Progenitor cell of endocrine pancreas (in vitro differentiated cells): ENCODE data around the gene CNOT1. TPM values are rescaled to one million over a fixed set of nuclear protein-coding genes. Genes with fewer than 3 reads are reported as not detected.
A peak's percentile ranks its signal among the peaks of the same experiment; 100 is the strongest.

Experiments used
- DNase-seq: peaks from one replicate; pipeline ENCODE4 v3.0.0; 2021; ENCODE audit warnings: low spot score; ENCODE audit not compliant: unreplicated experiment
- H3K27ac Mint-ChIP-seq: 2 replicates; pipeline ENCODE4 v1.8.0; 2021; ENCODE audit warnings: mild to moderate bottlenecking, moderate library complexity, mixed read lengths
- H3K27me3 Mint-ChIP-seq: 2 replicates; pipeline ENCODE4 v1.8.0; 2021; ENCODE audit warnings: mixed read lengths
- H3K36me3 Mint-ChIP-seq: 2 replicates; pipeline ENCODE4 v1.8.0; 2022; ENCODE audit warnings: mixed read lengths; ENCODE audit not compliant: insufficient read depth
- H3K4me1 Mint-ChIP-seq: 2 replicates; pipeline ENCODE4 v1.8.0; 2021; ENCODE audit warnings: low read depth, mixed read lengths
- H3K4me3 Mint-ChIP-seq: 2 replicates; pipeline ENCODE4 v1.8.0; 2021; ENCODE audit warnings: low read depth, mild to moderate bottlenecking, moderate library complexity, mixed read lengths
- H3K9me3 Mint-ChIP-seq: 2 replicates; pipeline ENCODE4 v1.8.0; 2021; ENCODE audit warnings: low read depth, mixed read lengths
- total RNA-seq: library from RNA; stranded (reverse); gene quantifications from 2 replicates; pipeline ENCODE4 v1.2.1, GENCODE V29; 2021
- TF ChIP-seq, protein P1 (sequence below): fragments of 200-600 bp; sonication (generic); IDR thresholded peaks from one replicate; pipeline ENCODE4 v1.5.0; 2021; ENCODE audit warnings: antibody characterized with exemption, mild to moderate bottlenecking; ENCODE audit not compliant: unreplicated experiment

CNOT1 gene
- total RNA-seq, 1 donor from 2014 or later: 235 TPM

DNA sequence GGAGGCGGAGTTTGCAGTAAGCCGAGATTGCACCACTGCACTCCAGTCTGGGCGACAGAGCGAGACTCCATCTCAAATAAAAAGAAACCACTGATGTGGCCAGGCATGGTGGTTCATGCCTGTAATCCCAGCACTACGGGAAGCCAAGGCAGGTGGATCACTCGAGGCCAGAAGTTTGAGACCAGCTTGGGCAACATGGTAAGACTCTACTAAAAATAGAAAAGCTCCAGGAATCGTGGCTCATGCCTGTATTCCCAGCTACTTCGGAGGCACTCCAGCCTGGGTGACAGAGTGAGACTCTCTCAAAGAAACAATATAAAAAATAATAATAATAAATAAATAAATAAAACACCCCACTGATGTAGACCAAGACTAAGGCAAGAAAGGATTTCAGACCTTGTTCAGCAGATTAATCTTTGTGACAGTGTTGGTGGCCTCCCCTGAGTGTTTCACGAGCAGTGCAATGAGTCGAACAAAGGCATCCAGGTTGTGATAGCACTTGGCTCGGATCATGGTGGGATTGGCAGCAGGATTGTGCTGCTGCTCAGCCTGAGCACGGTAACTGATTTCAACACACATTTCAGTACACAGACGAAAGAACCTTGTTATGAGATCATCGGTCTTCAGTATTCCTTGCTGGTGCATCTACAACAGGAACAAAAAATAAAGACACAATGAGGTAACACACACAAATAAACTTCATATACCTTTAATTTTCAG, 95.7 kb downstream of the CNOT1 start:
- H3K4me3 Mint-ChIP-seq: no peak overlapping the region
- H3K36me3 Mint-ChIP-seq: peaks cover 39% of the 10 kb centered on the region
- no peaks in the 10 kb centered on the region for H3K4me1 Mint-ChIP-seq
- peak overlapping the region; percentile 78 for H3K27ac Mint-ChIP-seq
- H3K27me3 Mint-ChIP-seq: no peaks in the 10 kb centered on the region
- H3K9me3 Mint-ChIP-seq: no peaks in the 10 kb centered on the region
- TF ChIP-seq, protein P1, sequence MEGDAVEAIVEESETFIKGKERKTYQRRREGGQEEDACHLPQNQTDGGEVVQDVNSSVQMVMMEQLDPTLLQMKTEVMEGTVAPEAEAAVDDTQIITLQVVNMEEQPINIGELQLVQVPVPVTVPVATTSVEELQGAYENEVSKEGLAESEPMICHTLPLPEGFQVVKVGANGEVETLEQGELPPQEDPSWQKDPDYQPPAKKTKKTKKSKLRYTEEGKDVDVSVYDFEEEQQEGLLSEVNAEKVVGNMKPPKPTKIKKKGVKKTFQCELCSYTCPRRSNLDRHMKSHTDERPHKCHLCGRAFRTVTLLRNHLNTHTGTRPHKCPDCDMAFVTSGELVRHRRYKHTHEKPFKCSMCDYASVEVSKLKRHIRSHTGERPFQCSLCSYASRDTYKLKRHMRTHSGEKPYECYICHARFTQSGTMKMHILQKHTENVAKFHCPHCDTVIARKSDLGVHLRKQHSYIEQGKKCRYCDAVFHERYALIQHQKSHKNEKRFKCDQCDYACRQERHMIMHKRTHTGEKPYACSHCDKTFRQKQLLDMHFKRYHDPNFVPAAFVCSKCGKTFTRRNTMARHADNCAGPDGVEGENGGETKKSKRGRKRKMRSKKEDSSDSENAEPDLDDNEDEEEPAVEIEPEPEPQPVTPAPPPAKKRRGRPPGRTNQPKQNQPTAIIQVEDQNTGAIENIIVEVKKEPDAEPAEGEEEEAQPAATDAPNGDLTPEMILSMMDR: no peak
- DNase-seq: no peak

DNA sequence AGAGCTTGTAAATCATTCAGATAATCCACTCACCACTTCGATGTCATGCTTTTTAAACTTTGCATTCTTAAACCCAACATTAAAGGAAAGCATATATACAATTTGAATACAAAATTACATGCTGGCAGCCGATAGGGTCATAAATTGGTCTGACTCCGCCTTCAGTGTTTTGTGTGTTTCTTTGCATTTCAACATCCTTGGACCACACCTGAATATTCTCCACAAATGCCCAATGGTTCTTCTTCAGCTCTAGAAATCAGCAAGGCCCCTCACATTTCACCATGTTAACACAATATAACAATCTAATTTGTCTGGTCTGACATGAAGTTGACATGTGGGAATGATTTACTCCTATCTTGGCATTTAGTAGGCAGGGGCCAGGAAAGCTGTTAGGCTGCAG, 97.2 kb downstream of the CNOT1 start:
- no peak for DNase-seq
- Mint-ChIP-seq H3K27ac (no peak overlapping the region), H3K4me3 (no peak overlapping the region), H3K27me3 (no peaks in the 10 kb centered on the region), H3K4me1 (no peaks in the 10 kb centered on the region), H3K36me3 (peaks cover 32% of the 10 kb centered on the region), H3K9me3 (no peaks in the 10 kb centered on the region)
- TF ChIP-seq, protein P1: no peak

DNA sequence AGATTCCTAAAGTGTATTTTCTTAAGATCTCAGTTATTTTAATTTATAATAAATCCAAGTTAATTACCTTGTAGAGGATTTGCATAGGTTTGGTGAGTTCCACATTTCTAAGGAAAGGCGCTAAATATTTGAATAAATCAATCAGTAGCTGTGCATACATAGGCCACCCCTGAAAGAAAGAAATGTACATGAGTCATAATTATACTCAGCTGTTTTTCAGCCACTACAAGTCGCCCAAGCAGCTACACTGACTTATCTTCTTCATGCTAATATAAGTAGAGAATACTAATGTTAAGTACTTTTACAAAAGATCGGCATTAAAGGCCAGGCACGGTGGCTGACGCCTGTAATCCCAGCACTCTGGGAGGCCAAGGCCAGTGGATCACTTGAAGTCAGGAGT, 99.4 kb downstream of the CNOT1 start:
- TF ChIP-seq, protein P1: no peak
- H3K4me3 Mint-ChIP-seq: no peak overlapping the region
- H3K36me3 Mint-ChIP-seq: peaks cover 35% of the 10 kb centered on the region
- no peaks in the 10 kb centered on the region for H3K27me3 Mint-ChIP-seq
- H3K4me1 Mint-ChIP-seq: no peaks in the 10 kb centered on the region
- no peak overlapping the region for H3K27ac Mint-ChIP-seq
- DNase-seq: no peak
- H3K9me3 Mint-ChIP-seq: no peaks in the 10 kb centered on the region

DNA sequence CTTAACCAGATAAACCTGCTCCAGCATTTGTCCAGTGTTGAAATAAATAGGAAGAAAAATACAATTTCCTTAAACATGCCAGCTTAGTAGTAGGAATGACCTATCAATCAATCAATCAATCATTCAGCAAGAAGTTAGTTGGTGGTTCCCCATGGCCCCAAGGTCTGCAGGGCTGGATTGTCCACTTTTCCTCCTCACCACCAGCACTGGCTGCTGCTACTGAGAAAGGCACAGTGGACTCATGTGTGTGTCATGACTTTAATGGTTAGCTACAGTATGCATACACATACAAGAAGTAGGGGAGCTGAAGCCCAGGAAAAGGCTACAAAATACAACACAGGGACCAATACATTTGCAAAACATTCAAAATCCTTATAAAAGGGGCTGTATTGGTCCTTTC, 109.9 kb downstream of the CNOT1 start:
- Mint-ChIP-seq H3K27ac (no peak overlapping the region), H3K27me3 (no peaks in the 10 kb centered on the region), H3K4me1 (peaks cover 7% of the 10 kb centered on the region), H3K9me3 (no peaks in the 10 kb centered on the region), H3K4me3 (no peak overlapping the region), H3K36me3 (peaks cover 20% of the 10 kb centered on the region)
- TF ChIP-seq, protein P1: no peak
- no peak for DNase-seq

DNA sequence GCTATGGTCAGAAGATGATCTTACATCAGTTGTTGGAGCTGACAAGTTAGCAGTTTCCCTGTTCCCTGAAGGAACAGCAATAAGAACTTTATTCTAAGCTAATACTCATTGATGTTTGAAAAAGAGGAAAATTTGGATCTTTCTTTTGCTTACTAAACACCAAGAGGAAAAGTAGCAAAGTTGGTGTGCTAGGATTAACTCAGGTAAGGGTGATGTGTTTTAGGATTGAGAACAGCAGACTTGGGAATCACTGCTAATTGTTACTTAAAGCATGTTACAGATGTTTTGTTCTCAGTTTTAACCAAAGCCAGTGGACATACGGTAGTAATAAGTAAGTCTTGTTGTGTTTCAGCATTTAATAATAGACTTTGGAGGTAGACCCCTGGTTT, 110.7 kb downstream of the CNOT1 start:
- DNase-seq: no peak
- TF ChIP-seq, protein P1: no peak
- Mint-ChIP-seq H3K27me3 (no peaks in the 10 kb centered on the region), H3K4me3 (no peak overlapping the region), H3K4me1 (peaks cover 9% of the 10 kb centered on the region), H3K27ac (no peak overlapping the region), H3K36me3 (peaks cover 18% of the 10 kb centered on the region), H3K9me3 (no peaks in the 10 kb centered on the region)
